HepG2 (cell line): ENCODE measurements around the gene UBAP1L. TPM values are rescaled to one million over a fixed set of nuclear protein-coding genes. Genes with fewer than 3 reads are reported as not detected.
A peak's percentile ranks its signal among the peaks of the same experiment; 100 is the strongest.

Source experiments
- CC2D1A ChIP-seq: sonication (generic); formaldehyde crosslinking; IDR thresholded peaks from 2 replicates; pipeline ENCODE4 v1.8.1; 2023; ENCODE audit warnings: mild to moderate bottlenecking, missing genetic modification reagents
- CREM ChIP-seq, 2 experiments: sonication (generic) in 1 of 2; formaldehyde crosslinking in 1 of 2; IDR thresholded peaks; 2 replicates each; pipeline versions ENCODE4 v1.4.0 to v1.6.1; 2016 to 2020; ENCODE audit warnings: antibody characterized with exemption in 1 of 2, mild to moderate bottlenecking in 1 of 2, missing genetic modification reagents in 1 of 2
- KAT2B ChIP-seq: fragments of 150-350 bp; IDR thresholded peaks from 2 replicates; pipeline ENCODE4 v1.6.1; 2014; ENCODE audit warnings: low read depth, low read length, borderline replicate concordance
- MAZ ChIP-seq, 2 experiments: sonication (generic) in 1 of 2; formaldehyde crosslinking in 1 of 2; IDR thresholded peaks; 2 replicates each; pipeline versions ENCODE4 v1.5.0 to v1.6.1; 2012 to 2020; ENCODE audit warnings: low read depth in 2 of 2, mild to moderate bottlenecking in 2 of 2, borderline replicate concordance in 1 of 2, improper control_type of control experiment in 1 of 2, low read length in 1 of 2, missing genetic modification reagents in 1 of 2, moderate library complexity in 1 of 2
- MTERF4 ChIP-seq: sonication (generic); formaldehyde crosslinking; IDR thresholded peaks from 2 replicates; pipeline ENCODE4 v1.8.0; 2023; ENCODE audit warnings: mild to moderate bottlenecking, missing genetic modification reagents
- MYNN ChIP-seq: sonication (generic); formaldehyde crosslinking; IDR thresholded peaks from 2 replicates; pipeline ENCODE4 v1.4.0; 2020; ENCODE audit warnings: mild to moderate bottlenecking, low read depth, missing genetic modification reagents
- NONO ChIP-seq, 2 experiments: fragments of 450-650 bp in 1 of 2; sonication (generic) in 1 of 2; formaldehyde crosslinking in 1 of 2; IDR thresholded peaks in 1 of 2; conservative IDR thresholded peaks in 1 of 2; 2 replicates each; pipeline versions ENCODE4 v1.6.1 to v1.8.0; 2017 to 2022; ENCODE audit warnings: mild to moderate bottlenecking in 1 of 2, missing genetic modification reagents in 1 of 2, moderate library complexity in 1 of 2
- NR1H2 ChIP-seq: sonication (generic); formaldehyde crosslinking; IDR thresholded peaks from 2 replicates; pipeline ENCODE4 v1.8.1; 2022; ENCODE audit warnings: low read depth, missing genetic modification reagents, borderline replicate concordance
- PCBP1 ChIP-seq: fragments of 200-400 bp; formaldehyde crosslinking; IDR thresholded peaks from 2 replicates; pipeline ENCODE4 v1.6.1; 2017; ENCODE audit warnings: mild to moderate bottlenecking, low read depth, low read length, borderline replicate concordance
- PHF21A ChIP-seq: sonication (generic); formaldehyde crosslinking; IDR thresholded peaks from 2 replicates; pipeline ENCODE4 v1.5.0; 2020; ENCODE audit warnings: mild to moderate bottlenecking, missing genetic modification reagents
- RBAK ChIP-seq: sonication (generic); formaldehyde crosslinking; IDR thresholded peaks from 2 replicates; pipeline ENCODE4 v1.5.1; 2020; ENCODE audit warnings: mild to moderate bottlenecking, missing genetic modification reagents
- RBFOX2 ChIP-seq: fragments of 200-400 bp; formaldehyde crosslinking; IDR thresholded peaks from 2 replicates; pipeline ENCODE4 v1.6.1; 2017; ENCODE audit warnings: low read depth, mild to moderate bottlenecking, low read length
- RCOR2 ChIP-seq: IDR thresholded peaks from 2 replicates; pipeline ENCODE4 v1.6.1; 2016; ENCODE audit warnings: missing biosample characterization, missing genetic modification reagents
- RFXANK ChIP-seq: IDR thresholded peaks from 2 replicates; pipeline ENCODE4 v1.6.1; 2016
- RFXAP ChIP-seq: sonication (generic); formaldehyde crosslinking; IDR thresholded peaks from 2 replicates; pipeline ENCODE4 v1.4.0; 2020; ENCODE audit warnings: missing genetic modification reagents, borderline replicate concordance
- SATB2 ChIP-seq: sonication (generic); formaldehyde crosslinking; IDR thresholded peaks from 2 replicates; pipeline ENCODE4 v1.5.0; 2020; ENCODE audit warnings: missing genetic modification reagents
- ZNF138 ChIP-seq: sonication (generic); formaldehyde crosslinking; IDR thresholded peaks from 2 replicates; pipeline ENCODE4 v1.5.0; 2020; ENCODE audit warnings: mild to moderate bottlenecking, low read depth, missing genetic modification reagents
- ZNF317 ChIP-seq: sonication (generic); formaldehyde crosslinking; IDR thresholded peaks from 2 replicates; pipeline ENCODE4 v1.5.0; 2020; ENCODE audit warnings: mild to moderate bottlenecking, missing genetic modification reagents
- ZNF350 ChIP-seq: sonication (generic); formaldehyde crosslinking; IDR thresholded peaks from 2 replicates; pipeline ENCODE4 v1.4.0; 2020; ENCODE audit warnings: mild to moderate bottlenecking, low read depth, missing genetic modification reagents, borderline replicate concordance
- ZNF430 ChIP-seq: sonication (generic); formaldehyde crosslinking; IDR thresholded peaks from 2 replicates; pipeline ENCODE4 v1.9.0; 2021; ENCODE audit warnings: mild to moderate bottlenecking, missing genetic modification reagents
- ZNF629 ChIP-seq: sonication (generic); formaldehyde crosslinking; conservative IDR thresholded peaks from 2 replicates; pipeline ENCODE4 v1.5.0; 2020; ENCODE audit warnings: missing genetic modification reagents
- ZNF687 ChIP-seq: sonication (generic); formaldehyde crosslinking; IDR thresholded peaks from 2 replicates; pipeline ENCODE4 v1.5.1; 2020; ENCODE audit warnings: mild to moderate bottlenecking, missing genetic modification reagents, moderate library complexity
- ZSCAN25 ChIP-seq: sonication (generic); formaldehyde crosslinking; IDR thresholded peaks from 2 replicates; pipeline ENCODE4 v1.8.0; 2022; ENCODE audit warnings: mild to moderate bottlenecking, missing genetic modification reagents
- polyA plus RNA-seq, 8 experiments: library from polyadenylated mRNA; depleted of rRNA in 3 of 8; stranded (reverse) in 7 of 8; unstranded in 1 of 8; fragments of >200 nt; fragmentation: Illumina TruSeq in 4 of 8; extraction: Trizol in 4 of 8; gene quantifications; 2 replicates each; pipeline versions ENCODE4 v1.2.1 to v1.2.3, GENCODE V29; 2011 to 2016; ENCODE audit warnings: low read depth in 4 of 8, missing spikeins in 1 of 8, mixed read lengths in 1 of 8; ENCODE audit not compliant: insufficient read depth in 1 of 8
- total RNA-seq, 5 experiments: library from RNA; depleted of rRNA; stranded (reverse); fragments of >200 nt; fragmentation: Illumina TruSeq; extraction: Trizol; gene quantifications; 2 replicates each; pipeline ENCODE4 v1.2.3, GENCODE V29; 2016; ENCODE audit warnings: low read depth in 1 of 5

The UBAP1L gene
- total and polyA plus RNA-seq, 2 of the 13 experiments (the other 11 are each of a cell fraction or from before 2014, with no cell fraction given), result 0.86 to 1.4 TPM

DNA sequence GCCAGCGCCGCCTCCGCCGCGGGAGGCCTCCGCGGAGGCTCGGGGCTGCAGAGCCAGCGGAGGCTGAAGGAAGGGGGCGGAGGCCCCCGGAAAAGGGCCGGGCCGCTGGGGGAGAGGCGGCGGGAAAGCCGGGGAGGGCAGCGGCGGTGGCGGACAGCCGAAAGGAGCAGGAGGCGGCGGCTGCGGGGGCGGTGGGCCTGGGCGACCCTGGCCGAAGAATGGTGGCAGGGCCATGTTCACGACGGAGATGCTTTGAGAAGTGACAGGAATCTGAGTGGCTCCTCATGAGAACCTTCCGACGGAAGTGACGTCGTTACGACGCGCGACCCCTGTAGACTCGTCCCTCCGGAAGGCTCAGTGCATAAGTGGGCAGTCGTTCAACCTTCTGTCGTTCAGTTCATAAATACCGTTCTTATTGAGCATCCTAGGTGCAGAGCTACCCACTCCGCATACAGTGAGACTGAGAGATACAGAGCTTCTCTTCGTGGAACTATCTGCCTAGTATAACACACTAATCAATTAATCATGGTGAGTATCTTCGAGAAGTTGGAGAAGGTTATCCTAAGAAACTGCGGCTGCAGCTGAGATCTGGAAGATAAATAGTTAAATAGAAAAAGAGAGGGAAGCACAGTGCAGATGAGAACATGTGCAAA lies 18.7 kb upstream of the UBAP1L start, which contains the start of gene PDCD7 (continued):
- TF ChIP-seq ZNF687 (peak; percentile 75; the same call in 1 of the 2 replicates), MTERF4 (CRISPR knock-in tag) (peak; percentile 71), ZNF138 (CRISPR knock-in tag) (0 out of 2 replicates have a peak, but pooled peaks have one; percentile 39), ZNF430 (CRISPR knock-in tag) (peak; percentile 66; the same call in 1 of the 2 replicates), CREM (IDR thresholded peaks at IDR 0.05) (peak; percentile 97), CREM (CRISPR knock-in tag; IDR thresholded peaks at IDR 0.05) (peak; percentile 73; the same call in 1 of the 2 replicates), PCBP1 (no peak), PHF21A (CRISPR knock-in tag) (no peak), MAZ (IDR thresholded peaks at IDR 0.05; ENCODE audit: borderline replicate concordance, low read depth, low read length) (peak; percentile 40; the same call in 1 of the 2 replicates), MAZ (CRISPR knock-in tag; IDR thresholded peaks at IDR 0.05; ENCODE audit: low read depth) (no peak), RFXAP (CRISPR knock-in tag) (no peak), CC2D1A (CRISPR knock-in tag) (no peak), ZSCAN25 (CRISPR knock-in tag) (no peak), NONO (IDR thresholded peaks at IDR 0.05) (no peak), NONO (CRISPR knock-in tag; conservative IDR thresholded peaks at IDR 0.05) (peak; percentile 38; the same call in 1 of the 2 replicates), RBAK (CRISPR knock-in tag) (no peak), RFXANK (CRISPR knock-in tag) (0 out of 2 replicates have a peak, but pooled peaks have one; percentile 46), ZNF629 (CRISPR knock-in tag) (peak; percentile 24; the same call in 1 of the 2 replicates), MYNN (CRISPR knock-in tag) (peak; percentile 73; the same call in 1 of the 2 replicates), SATB2 (no peak), ZNF350 (CRISPR knock-in tag) (0 out of 2 replicates have a peak, but pooled peaks have one; percentile 39), KAT2B (no peak), ZNF317 (CRISPR knock-in tag) (no peak), NR1H2 (CRISPR knock-in tag) (no peak), RBFOX2 (peak; percentile 79), RCOR2 (CRISPR knock-in tag) (peak; percentile 59; the same call in 1 of the 2 replicates)
